Measurements from ENCODE around the gene ZNF768. TPM values are rescaled to one million over a fixed set of nuclear protein-coding genes. Genes with fewer than 3 reads are reported as not detected.
"Not testable (repeated sequence)": the region's sequence is repeated elsewhere in the genome, so short reads cannot be mapped to it uniquely, and the experiment has no call there.

The ZNF768 gene
- polyA plus RNA-seq, 4 donors: 52.6 to 71.0 (median 54.3) TPM

- DNase-seq (ENCODE audit: low read depth in 4 of 4, low spot score in 3 of 4): no peak
These were observed 29.7 kb upstream of the ZNF768 start for GRCh38 chr16:30556125-30556473.

- no peak for DNase-seq (ENCODE audit: low read depth in 4 of 4, low spot score in 3 of 4)
These were observed 29.2 kb upstream of the ZNF768 start for GRCh38 chr16:30555315-30556124.

GRCh38 chr16:30554557-30555314 lies 28.4 kb upstream of the ZNF768 start:
- DNase-seq (ENCODE audit: low read depth in 4 of 4, low spot score in 3 of 4): no peak

GRCh38 chr16:30553393-30553899 lies 27.1 kb upstream of the ZNF768 start:
- no peak for DNase-seq (ENCODE audit: low read depth in 4 of 4, low spot score in 3 of 4)

GRCh38 chr16:30552956-30553355 lies 26.6 kb upstream of the ZNF768 start:
- DNase-seq (ENCODE audit: low read depth in 4 of 4, low spot score in 3 of 4): no peak

- DNase-seq (ENCODE audit: low read depth in 4 of 4, low spot score in 3 of 4): no peak
These were observed 25.4 kb upstream of the ZNF768 start for GRCh38 chr16:30551781-30552180.

GRCh38 chr16:30548416-30549253 lies 22.3 kb upstream of the ZNF768 start:
- no peak for DNase-seq (ENCODE audit: low read depth in 4 of 4, low spot score in 3 of 4)

- DNase-seq (ENCODE audit: low read depth in 4 of 4, low spot score in 3 of 4): no peak
These were observed 19.7 kb upstream of the ZNF768 start for GRCh38 chr16:30546115-30546514.

- no peak for DNase-seq (ENCODE audit: low read depth in 4 of 4, low spot score in 3 of 4)
These were observed 16.7 kb upstream of the ZNF768 start for GRCh38 chr16:30543067-30543466.

GRCh38 chr16:30541502-30542329 lies 15.3 kb upstream of the ZNF768 start:
- no peak for DNase-seq (ENCODE audit: low read depth in 4 of 4, low spot score in 3 of 4)

GRCh38 chr16:30540916-30541464 lies 14.6 kb upstream of the ZNF768 start:
- not testable (repeated sequence) for DNase-seq (ENCODE audit: low read depth in 4 of 4, low spot score in 3 of 4)

GRCh38 chr16:30539986-30540526 lies 13.7 kb upstream of the ZNF768 start:
- not testable (repeated sequence) for DNase-seq (ENCODE audit: low read depth in 4 of 4, low spot score in 3 of 4)

GRCh38 chr16:30539000-30539964 lies 12.9 kb upstream of the ZNF768 start:
- DNase-seq (ENCODE audit: low read depth in 4 of 4, low spot score in 3 of 4): no peak

GRCh38 chr16:30536391-30537024 lies 10.1 kb upstream of the ZNF768 start:
- not testable (repeated sequence) for DNase-seq (ENCODE audit: low read depth in 4 of 4, low spot score in 3 of 4)

GRCh38 chr16:30535777-30536190 lies 9.4 kb upstream of the ZNF768 start:
- no peak for DNase-seq (ENCODE audit: low read depth in 4 of 4, low spot score in 3 of 4)

GRCh38 chr16:30535106-30535776 lies 8.9 kb upstream of the ZNF768 start:
- DNase-seq (ENCODE audit: low read depth in 4 of 4, low spot score in 3 of 4): no peak

Data from right renal pelvis (tissue), 4 donors.